ENCODE results near the gene UCK1.

The UCK1 gene

GRCh38 chr9:131528886-131529505 lies 2.1 kb downstream of the UCK1 start:
- Histone ChIP-seq H3K9ac (ENCODE audit: low read depth, low read length) (no peak overlapping the region), H3K27ac (ENCODE audit: low read depth, low read length) (no peak overlapping the region), H3K9me3 (ENCODE audit: insufficient read depth, low read depth, low read length) (no peaks in the 10 kb centered on the region), H3K36me3 (ENCODE audit: insufficient read depth, low read length) (peaks cover 60% of the 10 kb centered on the region), H3K4me3 (ENCODE audit: low read length) (no peak overlapping the region), H3K27me3 (ENCODE audit: insufficient read depth, low read length) (no peaks in the 10 kb centered on the region), H3K4me1 (ENCODE audit: insufficient read depth, low read length) (no peaks in the 10 kb centered on the region; the same call in 1 of the 2 replicates)
- WGBS, result 96% methylated on average over 35 of the region's 35 CpGs

DNA sequence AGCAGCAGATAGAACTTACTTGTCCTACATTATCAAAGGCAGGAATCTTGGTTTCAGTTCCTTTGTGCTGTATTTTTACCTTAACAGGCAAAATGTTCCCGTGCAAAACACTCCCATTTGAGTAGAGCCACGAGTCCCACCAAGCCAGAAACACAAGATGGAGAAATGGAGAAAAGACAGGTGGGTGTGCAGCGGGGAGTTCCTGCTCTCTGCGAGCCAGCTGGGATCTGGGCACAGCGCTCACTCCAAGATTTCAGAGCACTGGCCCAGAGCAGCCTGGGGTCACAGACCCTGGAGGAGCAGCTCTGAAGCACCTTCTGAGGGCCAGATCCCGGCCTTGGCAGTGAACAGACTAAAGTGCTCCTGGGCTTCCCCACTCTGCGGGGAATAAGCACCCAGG lies 2.9 kb downstream of the UCK1 start:
- no peaks in the 10 kb centered on the region; the same call in 1 of the 2 replicates for H3K4me1 ChIP-seq (ENCODE audit: insufficient read depth, low read length)
- H3K27me3 ChIP-seq (ENCODE audit: insufficient read depth, low read length), result no peaks in the 10 kb centered on the region
- no peak overlapping the region for H3K9ac ChIP-seq (ENCODE audit: low read depth, low read length)
- WGBS, result 95% methylated on average over 7 of the region's 7 CpGs
- no peaks in the 10 kb centered on the region for H3K9me3 ChIP-seq (ENCODE audit: insufficient read depth, low read depth, low read length)
- peaks cover 67% of the 10 kb centered on the region for H3K36me3 ChIP-seq (ENCODE audit: insufficient read depth, low read length)
- no peak overlapping the region for H3K27ac ChIP-seq (ENCODE audit: low read depth, low read length)
- no peak overlapping the region for H3K4me3 ChIP-seq (ENCODE audit: low read length)

DNA sequence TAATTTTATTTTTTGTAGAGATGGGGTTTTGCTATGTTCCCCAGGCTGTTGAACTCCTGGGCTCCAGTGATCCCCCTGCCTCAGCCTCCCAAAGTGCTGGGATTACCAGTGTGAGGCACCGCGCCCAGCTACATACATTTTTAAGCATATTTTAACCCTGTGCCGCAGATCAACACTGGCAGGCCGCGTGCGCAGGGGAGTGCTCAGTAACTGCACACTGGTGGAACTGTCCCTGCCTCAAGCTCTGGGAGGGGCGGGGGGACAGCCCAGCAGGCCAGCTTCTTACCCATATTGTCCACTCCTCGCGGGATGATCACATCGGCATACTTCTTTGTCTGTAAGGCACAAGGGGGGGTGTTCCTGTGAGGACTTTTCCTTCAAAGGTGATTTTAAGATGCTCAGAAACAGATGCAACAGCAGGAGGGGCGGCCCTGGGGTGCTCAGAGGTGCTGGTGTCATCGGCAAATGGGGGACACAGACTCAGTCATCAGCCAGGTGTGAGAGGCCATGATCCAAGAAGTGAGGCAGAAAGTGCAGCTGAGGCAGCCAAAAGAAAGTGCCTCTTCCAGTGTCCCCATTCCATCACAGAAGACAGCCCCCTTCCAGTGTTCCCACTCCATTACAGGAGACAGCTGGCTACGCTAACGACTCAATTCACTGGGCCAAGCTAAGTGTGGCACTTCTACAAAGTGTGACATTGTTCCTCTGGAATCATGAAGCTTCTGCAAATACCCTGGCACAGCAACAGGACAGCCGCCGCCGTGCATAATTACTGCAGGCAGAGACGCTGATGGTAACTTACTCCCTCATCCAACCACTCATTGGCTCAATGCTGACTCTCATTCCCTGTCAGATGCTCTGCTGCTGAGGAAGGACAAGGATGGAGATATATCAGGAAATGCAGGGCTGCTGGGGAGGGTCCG lies 5.2 kb downstream of the UCK1 start:
- no peaks in the 10 kb centered on the region for H3K9me3 ChIP-seq (ENCODE audit: insufficient read depth, low read depth, low read length)
- H3K4me3 ChIP-seq (ENCODE audit: low read length), result no peak overlapping the region
- peaks cover 89% of the 10 kb centered on the region for H3K36me3 ChIP-seq (ENCODE audit: insufficient read depth, low read length)
- no peaks in the 10 kb centered on the region; the same call in 1 of the 2 replicates for H3K4me1 ChIP-seq (ENCODE audit: insufficient read depth, low read length)
- H3K27me3 ChIP-seq (ENCODE audit: insufficient read depth, low read length), result no peaks in the 10 kb centered on the region
- 90% methylated on average over 19 of the region's 19 CpGs for WGBS
- no peak overlapping the region for H3K27ac ChIP-seq (ENCODE audit: low read depth, low read length)
- H3K9ac ChIP-seq (ENCODE audit: low read depth, low read length), result no peak overlapping the region

- H3K27me3 ChIP-seq (ENCODE audit: insufficient read depth, low read length), result no peaks in the 10 kb centered on the region
- no peak overlapping the region for H3K27ac ChIP-seq (ENCODE audit: low read depth, low read length)
- no peak overlapping the region for H3K9ac ChIP-seq (ENCODE audit: low read depth, low read length)
- H3K4me3 ChIP-seq (ENCODE audit: low read length), result no peak overlapping the region
- no peaks in the 10 kb centered on the region for H3K9me3 ChIP-seq (ENCODE audit: insufficient read depth, low read depth, low read length)
- H3K36me3 ChIP-seq (ENCODE audit: insufficient read depth, low read length), result peaks cover 94% of the 10 kb centered on the region
- 95% methylated on average over 23 of the region's 23 CpGs for WGBS
- H3K4me1 ChIP-seq (ENCODE audit: insufficient read depth, low read length), result no peaks in the 10 kb centered on the region; the same call in 1 of the 2 replicates
Measured at GRCh38 chr9:131524665-131525315, 6.3 kb downstream of the UCK1 start.

GRCh38 chr9:131523451-131524435 lies 7.3 kb downstream of the UCK1 start:
- Histone ChIP-seq H3K27me3 (ENCODE audit: insufficient read depth, low read length) (no peaks in the 10 kb centered on the region), H3K9me3 (ENCODE audit: insufficient read depth, low read depth, low read length) (no peaks in the 10 kb centered on the region), H3K36me3 (ENCODE audit: insufficient read depth, low read length) (peaks cover 94% of the 10 kb centered on the region), H3K4me1 (ENCODE audit: insufficient read depth, low read length) (no peaks in the 10 kb centered on the region), H3K4me3 (ENCODE audit: low read length) (no peak overlapping the region), H3K9ac (ENCODE audit: low read depth, low read length) (no peak overlapping the region), H3K27ac (ENCODE audit: low read depth, low read length) (no peak overlapping the region)
- 92% methylated on average over 29 of the region's 29 CpGs for WGBS

DNA sequence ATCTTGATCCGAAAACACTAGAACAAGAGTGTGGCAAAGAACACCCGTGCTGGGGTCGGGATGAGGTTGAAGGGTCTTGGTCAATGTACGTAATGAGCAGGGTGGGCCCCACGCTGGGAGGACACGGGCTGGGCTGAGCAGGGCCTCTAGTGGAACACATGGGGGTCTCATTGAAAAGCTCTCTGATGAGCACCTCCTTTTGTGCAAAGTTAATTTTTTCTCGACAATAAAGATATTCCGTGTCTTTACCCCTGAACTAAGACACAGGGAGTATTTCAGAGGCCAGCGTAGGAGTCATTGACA lies 8.0 kb downstream of the UCK1 start:
- H3K27ac ChIP-seq (ENCODE audit: low read depth, low read length), result no peak overlapping the region
- 95% methylated on average over 9 of the region's 9 CpGs for WGBS
- H3K36me3 ChIP-seq (ENCODE audit: insufficient read depth, low read length), result peaks cover 94% of the 10 kb centered on the region

DNA sequence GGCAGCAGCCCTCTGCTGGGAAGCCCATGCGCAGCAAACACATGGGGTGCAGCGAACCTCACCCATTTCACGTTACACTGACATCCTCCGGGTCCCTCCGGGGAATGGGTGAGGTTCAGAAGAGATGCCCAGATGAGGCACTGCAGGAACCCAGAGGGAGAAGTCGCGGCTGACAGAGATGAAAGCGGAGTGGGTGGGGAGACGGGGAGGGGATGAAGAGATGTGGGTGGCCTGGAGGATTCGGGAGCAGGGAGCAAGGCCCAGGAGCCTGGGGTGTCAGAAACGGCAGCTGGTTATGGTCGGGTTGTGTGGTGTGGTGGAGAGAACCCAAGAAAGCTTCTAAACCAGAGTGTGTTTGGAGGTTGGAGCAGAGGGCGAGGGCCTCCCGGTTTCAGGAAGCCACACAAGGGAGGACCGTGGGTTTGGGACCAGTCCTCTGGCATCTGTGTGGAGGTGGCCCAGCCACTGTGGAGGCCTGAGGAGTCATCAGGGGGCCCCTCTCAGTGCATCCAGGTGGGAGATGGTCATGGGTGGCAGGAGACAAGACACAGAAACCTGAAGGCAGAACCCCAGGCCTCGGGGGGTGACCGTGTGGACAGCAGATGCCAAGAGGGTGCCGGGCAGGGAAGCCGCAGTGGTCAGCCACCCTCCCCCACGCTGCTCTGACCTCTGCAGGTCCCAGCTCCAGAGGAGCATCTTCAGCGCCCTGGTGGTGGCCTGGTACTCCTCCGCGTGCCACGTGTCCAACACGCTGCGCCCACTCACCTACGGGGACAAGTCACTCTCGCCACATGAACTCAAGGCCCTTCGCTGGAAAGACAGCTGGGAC lies 8.6 kb downstream of the UCK1 start:
- no peak overlapping the region for H3K27ac ChIP-seq (ENCODE audit: low read depth, low read length)
- no peak overlapping the region for H3K9ac ChIP-seq (ENCODE audit: low read depth, low read length)
- H3K4me3 ChIP-seq (ENCODE audit: low read length), result no peak overlapping the region
- H3K4me1 ChIP-seq (ENCODE audit: insufficient read depth, low read length), result no peaks in the 10 kb centered on the region
- no peaks in the 10 kb centered on the region for H3K9me3 ChIP-seq (ENCODE audit: insufficient read depth, low read depth, low read length)
- no peaks in the 10 kb centered on the region for H3K27me3 ChIP-seq (ENCODE audit: insufficient read depth, low read length)
- H3K36me3 ChIP-seq (ENCODE audit: insufficient read depth, low read length), result peaks cover 94% of the 10 kb centered on the region
- WGBS, result 96% methylated on average over 29 of the region's 29 CpGs

More for the DNA sequence above, 8.0 kb downstream of the UCK1 start:
- no peaks in the 10 kb centered on the region for H3K4me1 ChIP-seq (ENCODE audit: insufficient read depth, low read length)
- no peak overlapping the region for H3K4me3 ChIP-seq (ENCODE audit: low read length)
- H3K27me3 ChIP-seq (ENCODE audit: insufficient read depth, low read length), result no peaks in the 10 kb centered on the region
- no peak overlapping the region for H3K9ac ChIP-seq (ENCODE audit: low read depth, low read length)
- H3K9me3 ChIP-seq (ENCODE audit: insufficient read depth, low read depth, low read length), result no peaks in the 10 kb centered on the region

- Histone ChIP-seq H3K4me1 (ENCODE audit: insufficient read depth, low read length) (no peaks in the 10 kb centered on the region), H3K36me3 (ENCODE audit: insufficient read depth, low read length) (peaks cover 94% of the 10 kb centered on the region), H3K9me3 (ENCODE audit: insufficient read depth, low read depth, low read length) (no peaks in the 10 kb centered on the region), H3K4me3 (ENCODE audit: low read length) (no peak overlapping the region), H3K9ac (ENCODE audit: low read depth, low read length) (no peak overlapping the region), H3K27me3 (ENCODE audit: insufficient read depth, low read length) (no peaks in the 10 kb centered on the region), H3K27ac (ENCODE audit: low read depth, low read length) (no peak overlapping the region)
- WGBS, result 94% methylated on average over 13 of the region's 13 CpGs
Measured at GRCh38 chr9:131521822-131522221, 9.2 kb downstream of the UCK1 start.

DNA sequence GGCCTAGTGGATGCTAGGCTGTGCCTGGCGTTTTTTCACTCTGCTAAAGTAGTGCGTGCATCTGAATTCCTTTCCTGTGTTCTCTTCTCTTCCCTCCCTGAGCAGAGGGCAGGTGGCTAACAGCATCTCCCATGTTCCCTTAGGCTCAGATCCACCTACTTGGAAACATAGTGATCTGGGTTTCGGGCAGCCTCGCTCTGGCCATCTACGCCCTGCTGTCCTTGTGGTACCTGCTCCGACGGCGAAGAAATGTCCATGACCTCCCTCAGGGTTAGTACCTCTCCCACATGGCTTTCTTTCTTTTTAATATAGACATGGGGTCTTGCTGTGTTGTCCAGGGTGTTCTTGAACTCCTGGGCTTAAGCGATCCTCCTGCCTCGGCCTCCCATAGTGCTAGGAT lies 9.9 kb downstream of the UCK1 start:
- WGBS, result 95% methylated on average over 10 of the region's 10 CpGs
- Histone ChIP-seq H3K36me3 (ENCODE audit: insufficient read depth, low read length) (peaks cover 96% of the 10 kb centered on the region), H3K9ac (ENCODE audit: low read depth, low read length) (no peak overlapping the region)

DNA sequence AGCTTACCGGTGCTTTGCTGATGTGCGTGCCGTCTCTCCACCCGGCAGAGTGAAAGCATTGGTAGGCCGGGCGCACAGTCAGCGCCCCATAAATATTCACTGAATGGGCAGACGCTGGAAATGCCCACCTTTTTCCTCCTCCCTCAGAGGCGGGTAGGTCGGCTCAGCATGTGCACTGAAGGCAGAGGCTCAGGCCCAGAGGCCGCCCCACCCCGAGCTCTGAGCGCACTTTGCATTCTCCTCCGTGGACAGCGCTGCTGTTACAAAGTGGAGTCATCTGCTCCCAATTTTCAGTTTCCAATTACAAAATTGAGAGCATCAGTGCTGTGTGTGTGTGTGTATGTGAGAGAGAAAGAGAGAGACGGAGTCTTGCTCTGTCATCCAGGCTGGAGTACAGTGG lies 10.6 kb downstream of the UCK1 start:
- Histone ChIP-seq H3K9me3 (ENCODE audit: insufficient read depth, low read depth, low read length) (0 out of 2 replicates have a peak, but pooled peaks cover 3% of the 10 kb centered on the region), H3K9ac (ENCODE audit: low read depth, low read length) (no peak overlapping the region), H3K27ac (ENCODE audit: low read depth, low read length) (no peak overlapping the region), H3K4me1 (ENCODE audit: insufficient read depth, low read length) (no peaks in the 10 kb centered on the region), H3K36me3 (ENCODE audit: insufficient read depth, low read length) (peaks cover 96% of the 10 kb centered on the region), H3K27me3 (ENCODE audit: insufficient read depth, low read length) (no peaks in the 10 kb centered on the region), H3K4me3 (ENCODE audit: low read length) (no peak overlapping the region)
- 82% methylated on average over 16 of the region's 16 CpGs for WGBS

More for the DNA sequence above, 9.9 kb downstream of the UCK1 start:
- H3K27me3 ChIP-seq (ENCODE audit: insufficient read depth, low read length), result no peaks in the 10 kb centered on the region
- no peaks in the 10 kb centered on the region for H3K4me1 ChIP-seq (ENCODE audit: insufficient read depth, low read length)
- no peaks in the 10 kb centered on the region for H3K9me3 ChIP-seq (ENCODE audit: insufficient read depth, low read depth, low read length)
- H3K4me3 ChIP-seq (ENCODE audit: low read length), result no peak overlapping the region
- H3K27ac ChIP-seq (ENCODE audit: low read depth, low read length), result no peak overlapping the region

Data from HUES64 (cell line).